K562 (cell line): ENCODE measurements around the gene DPEP1. TPM values are rescaled to one million over a fixed set of nuclear protein-coding genes. Genes with fewer than 3 reads are reported as not detected.

Experiments
- BCOR ChIP-seq: fragments of 450-650 bp; IDR thresholded peaks from 2 replicates; pipeline ENCODE4 v1.6.1; 2016
- ESRRA ChIP-seq: fragments of 450-650 bp; IDR thresholded peaks from 2 replicates; pipeline ENCODE4 v1.6.1; 2014; ENCODE audit warnings: low read depth, mild to moderate bottlenecking, moderate library complexity, borderline replicate concordance
- FOSL1 ChIP-seq: fragments of 200-800 bp; sonication (Bioruptor generic); conservative IDR thresholded peaks from 2 replicates; pipeline ENCODE4 v1.6.1; 2016; ENCODE audit warnings: missing genetic modification characterization, missing compliant biosample characterization
- GABPA ChIP-seq: fragments of 200-800 bp; sonication (Bioruptor generic); conservative IDR thresholded peaks from 2 replicates; pipeline ENCODE4 v1.6.1; 2016; ENCODE audit warnings: low read depth, missing genetic modification characterization, missing compliant biosample characterization
- HEY1 ChIP-seq: fragments of 250-450 bp; sonication (Bioruptor Pico); IDR thresholded peaks from 2 replicates; pipeline ENCODE4 v1.5.0; 2020; ENCODE audit warnings: mild to moderate bottlenecking, moderate library complexity, borderline replicate concordance
- MYNN ChIP-seq, 2 experiments: sonication (generic); formaldehyde crosslinking in 1 of 2; IDR thresholded peaks; 2 replicates each; pipeline versions ENCODE4 v1.5.0 to v1.6.1; 2016 to 2020; ENCODE audit warnings: antibody characterized with exemption in 1 of 2, missing genetic modification reagents in 1 of 2
- NFE2 ChIP-seq: IDR thresholded peaks from 2 replicates; pipeline ENCODE4 v1.6.1; 2014; ENCODE audit warnings: antibody characterized with exemption, low read depth
- POLR2B ChIP-seq: fragments of 450-650 bp; IDR thresholded peaks from 2 replicates; pipeline ENCODE4 v1.6.1; 2018; ENCODE audit warnings: low read depth; ENCODE audit not compliant: partially characterized antibody
- POU5F1 ChIP-seq: fragments of 150-350 bp; IDR thresholded peaks from 2 replicates; pipeline ENCODE4 v1.6.1; 2014; ENCODE audit warnings: borderline replicate concordance, low read length, low read depth, mild to moderate bottlenecking; ENCODE audit not compliant: partially characterized antibody
- SLC30A9 ChIP-seq: fragments of 250-450 bp; sonication (Bioruptor Pico); IDR thresholded peaks from 2 replicates; pipeline ENCODE4 v1.8.0; 2022; ENCODE audit warnings: mild to moderate bottlenecking, moderate library complexity
- SMC3 ChIP-seq: conservative IDR thresholded peaks from 2 replicates; pipeline ENCODE4 v1.6.1; 2011; ENCODE audit warnings: low read depth, low read length, improper control_type of control experiment; ENCODE audit not compliant: insufficient read depth
- YBX1 ChIP-seq: fragments of 450-650 bp; IDR thresholded peaks from 2 replicates; pipeline ENCODE4 v1.7.1; 2016; ENCODE audit warnings: mild to moderate bottlenecking
- ZNF140 ChIP-seq: fragments of 250-450 bp; sonication (Bioruptor Pico); IDR thresholded peaks from 2 replicates; pipeline ENCODE4 v1.8.0; 2021; ENCODE audit warnings: moderate library complexity, mild to moderate bottlenecking, inconsistent platforms
- ZNF232 ChIP-seq: sonication (generic); formaldehyde crosslinking; IDR thresholded peaks from 2 replicates; pipeline ENCODE4 v1.8.0; 2022; ENCODE audit warnings: mild to moderate bottlenecking, missing genetic modification reagents
- polyA plus RNA-seq, 8 experiments: library from polyadenylated mRNA; depleted of rRNA in 4 of 8; stranded (reverse) in 5 of 8; unstranded in 3 of 8; fragments of >200 nt; fragmentation: Nextera tagmentation in 2 of 8; fragmentation: Illumina TruSeq in 1 of 8; extraction: Ambion mirVana in 2 of 8; extraction: Trizol in 1 of 8; gene quantifications; 2 replicates each; pipeline versions ENCODE4 v1.2.1 to v1.2.3, GENCODE V29; 2011 to 2014; ENCODE audit warnings: inconsistent platforms in 1 of 8, missing spikeins in 1 of 8
- total RNA-seq, 7 experiments: library from RNA; depleted of rRNA in 6 of 7; stranded (reverse); fragments of >200 nt in 6 of 7; fragmentation: Illumina TruSeq in 2 of 7; extraction: Trizol in 2 of 7; gene quantifications; 2 replicates each; pipeline versions ENCODE4 v1.2.1 to v1.2.3, GENCODE V29; 2011 to 2021; ENCODE audit warnings: low replicate concordance in 1 of 7
- TF ChIP-seq, protein P1 (sequence below): fragments of 250-450 bp; sonication (Bioruptor Pico); IDR thresholded peaks from 2 replicates; pipeline ENCODE4 v1.5.0; 2020; ENCODE audit warnings: mild to moderate bottlenecking
- TF ChIP-seq, protein P2 (sequence below): fragments of 250-450 bp; sonication (Bioruptor Pico); IDR thresholded peaks from 2 replicates; pipeline ENCODE4 v1.5.0; 2021; ENCODE audit warnings: mild to moderate bottlenecking, moderate library complexity
- TF ChIP-seq, protein P3 (sequence below), 3 experiments: fragments of 200-800 bp in 1 of 3; sonication (Bioruptor generic) in 1 of 3; sonication (generic) in 1 of 3; formaldehyde crosslinking in 1 of 3; IDR thresholded peaks; 2 replicates each; pipeline versions ENCODE4 v1.6.1 to v1.8.0; 2016 to 2022; ENCODE audit warnings: mild to moderate bottlenecking in 2 of 3, missing compliant biosample characterization in 2 of 3, missing genetic modification characterization in 2 of 3, missing genetic modification reagents in 1 of 3
- TF ChIP-seq, protein P4 (sequence below): fragments of 450-650 bp; IDR thresholded peaks from 2 replicates; pipeline ENCODE4 v1.6.1; 2016; ENCODE audit warnings: borderline replicate concordance
- TF ChIP-seq, protein P5 (sequence below): sonication (generic); formaldehyde crosslinking; IDR thresholded peaks from 2 replicates; pipeline ENCODE4 v1.8.1; 2023; ENCODE audit warnings: mild to moderate bottlenecking, missing genetic modification reagents, moderate library complexity

DPEP1 gene
- total and polyA plus RNA-seq, 9 of the 15 experiments (the other 6 are each of a cell fraction or from before 2014, with no cell fraction given): 0.14 to 0.31 (median 0.20) TPM; not detected in 6

DNA sequence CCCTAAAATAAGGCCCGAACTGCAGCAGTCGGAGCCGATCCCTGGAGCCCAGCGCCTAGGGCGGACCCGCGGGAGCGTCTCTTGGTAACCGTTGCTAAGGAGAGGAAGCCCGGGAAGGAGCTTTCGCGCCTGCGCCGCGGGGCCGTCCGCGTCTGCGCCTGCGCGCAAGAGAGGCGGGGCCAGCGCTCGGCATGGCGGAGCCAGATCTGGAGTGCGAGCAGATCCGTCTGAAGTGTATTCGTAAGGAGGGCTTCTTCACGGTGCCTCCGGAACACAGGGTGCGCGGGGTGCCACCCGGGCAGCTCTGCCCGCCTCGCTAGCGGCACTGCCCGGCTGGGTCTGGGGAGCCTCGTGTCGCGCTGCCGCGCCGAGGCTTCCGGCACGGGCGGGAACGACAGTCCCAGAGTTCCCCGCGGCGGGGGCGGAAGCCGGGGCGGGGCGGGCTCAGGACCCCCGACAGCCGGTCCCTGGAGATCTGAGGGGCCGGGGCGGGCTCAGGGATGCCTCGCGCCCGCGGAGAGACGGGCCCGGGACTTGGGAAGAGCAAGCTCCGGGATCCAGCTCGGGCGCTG is 73.2 kb downstream of the DPEP1 start, which contains the start of gene CDK10 (continued):
- TF ChIP-seq, protein P1, sequence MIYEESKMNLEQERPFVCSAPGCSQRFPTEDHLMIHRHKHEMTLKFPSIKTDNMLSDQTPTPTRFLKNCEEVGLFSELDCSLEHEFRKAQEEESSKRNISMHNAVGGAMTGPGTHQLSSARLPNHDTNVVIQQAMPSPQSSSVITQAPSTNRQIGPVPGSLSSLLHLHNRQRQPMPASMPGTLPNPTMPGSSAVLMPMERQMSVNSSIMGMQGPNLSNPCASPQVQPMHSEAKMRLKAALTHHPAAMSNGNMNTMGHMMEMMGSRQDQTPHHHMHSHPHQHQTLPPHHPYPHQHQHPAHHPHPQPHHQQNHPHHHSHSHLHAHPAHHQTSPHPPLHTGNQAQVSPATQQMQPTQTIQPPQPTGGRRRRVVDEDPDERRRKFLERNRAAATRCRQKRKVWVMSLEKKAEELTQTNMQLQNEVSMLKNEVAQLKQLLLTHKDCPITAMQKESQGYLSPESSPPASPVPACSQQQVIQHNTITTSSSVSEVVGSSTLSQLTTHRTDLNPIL (CRISPR knock-in tag): no peak
- TF ChIP-seq, protein P2, sequence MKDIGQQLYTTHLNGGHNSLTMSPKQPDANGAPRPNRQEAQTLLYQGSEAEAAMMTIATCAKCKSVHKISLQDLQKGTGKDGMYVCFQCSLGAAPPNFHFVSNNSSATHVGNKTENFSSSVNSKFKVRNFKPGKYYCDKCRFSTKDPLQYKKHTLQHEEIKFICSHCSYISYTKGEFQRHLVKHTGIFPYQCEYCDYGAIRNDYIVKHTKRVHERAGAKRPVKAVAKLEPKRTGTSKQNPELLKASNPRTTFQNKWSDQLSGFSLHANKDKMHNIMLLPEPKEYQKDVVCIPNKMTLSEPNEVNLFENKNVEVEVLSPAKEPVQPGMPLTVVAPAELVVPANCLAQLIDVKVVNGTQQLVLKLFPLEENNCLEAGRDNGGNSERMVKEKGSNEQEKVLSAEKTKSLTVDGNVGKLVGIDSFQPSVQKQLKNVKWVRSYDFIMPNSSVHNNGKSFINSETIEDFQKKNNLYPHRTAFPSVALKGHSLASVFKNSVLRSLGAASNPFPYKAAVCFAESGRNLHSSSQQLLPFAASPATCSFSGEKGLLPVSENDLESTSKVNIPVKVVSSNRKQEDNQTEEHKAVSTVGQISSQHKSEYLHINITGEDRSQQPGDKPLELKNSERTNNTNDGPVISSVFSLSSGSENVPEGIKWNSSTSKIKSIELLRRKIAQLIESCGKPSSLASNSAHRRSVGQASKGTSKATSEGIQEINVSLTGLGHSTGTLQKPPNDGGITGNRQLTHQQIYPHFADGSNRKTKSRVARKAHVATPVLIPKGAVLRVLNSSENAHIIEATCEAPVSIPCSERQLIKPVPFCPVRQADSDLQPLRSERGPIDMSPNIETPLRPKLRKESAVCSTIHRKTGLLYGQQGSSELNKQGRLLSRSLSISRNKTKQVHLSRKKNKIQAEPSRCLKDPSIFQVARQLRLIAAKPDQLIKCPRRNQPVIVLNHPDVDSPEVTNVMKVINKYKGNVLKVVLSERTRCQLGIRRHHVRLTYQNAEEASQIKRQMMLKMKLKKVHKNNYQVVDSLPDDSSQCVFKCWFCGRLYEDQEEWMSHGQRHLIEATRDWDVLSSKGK (CRISPR knock-in tag): no peak
- TF ChIP-seq POU5F1: no peak
- no peak for TF ChIP-seq ESRRA
- TF ChIP-seq, protein P3, sequence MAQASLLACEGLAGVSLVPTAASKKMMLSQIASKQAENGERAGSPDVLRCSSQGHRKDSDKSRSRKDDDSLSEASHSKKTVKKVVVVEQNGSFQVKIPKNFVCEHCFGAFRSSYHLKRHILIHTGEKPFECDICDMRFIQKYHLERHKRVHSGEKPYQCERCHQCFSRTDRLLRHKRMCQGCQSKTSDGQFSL (CRISPR knock-in tag; IDR thresholded peaks at IDR 0.05): no peak
- TF ChIP-seq, protein P3 (tag; IDR thresholded peaks at IDR 0.05): no peak
- TF ChIP-seq ZNF232 (CRISPR knock-in tag): no peak
- TF ChIP-seq HEY1: no peak
- TF ChIP-seq FOSL1 (tag): no peak
- peak; percentile 99 for TF ChIP-seq MYNN (IDR thresholded peaks at IDR 0.05)
- TF ChIP-seq MYNN (CRISPR knock-in tag; IDR thresholded peaks at IDR 0.05): peak; percentile 90
- TF ChIP-seq NFE2: no peak
- peak; percentile 93 for TF ChIP-seq POLR2B
- TF ChIP-seq ZNF140 (CRISPR knock-in tag): no peak
- no peak for TF ChIP-seq SMC3
- TF ChIP-seq BCOR: no peak
- TF ChIP-seq, protein P4, sequence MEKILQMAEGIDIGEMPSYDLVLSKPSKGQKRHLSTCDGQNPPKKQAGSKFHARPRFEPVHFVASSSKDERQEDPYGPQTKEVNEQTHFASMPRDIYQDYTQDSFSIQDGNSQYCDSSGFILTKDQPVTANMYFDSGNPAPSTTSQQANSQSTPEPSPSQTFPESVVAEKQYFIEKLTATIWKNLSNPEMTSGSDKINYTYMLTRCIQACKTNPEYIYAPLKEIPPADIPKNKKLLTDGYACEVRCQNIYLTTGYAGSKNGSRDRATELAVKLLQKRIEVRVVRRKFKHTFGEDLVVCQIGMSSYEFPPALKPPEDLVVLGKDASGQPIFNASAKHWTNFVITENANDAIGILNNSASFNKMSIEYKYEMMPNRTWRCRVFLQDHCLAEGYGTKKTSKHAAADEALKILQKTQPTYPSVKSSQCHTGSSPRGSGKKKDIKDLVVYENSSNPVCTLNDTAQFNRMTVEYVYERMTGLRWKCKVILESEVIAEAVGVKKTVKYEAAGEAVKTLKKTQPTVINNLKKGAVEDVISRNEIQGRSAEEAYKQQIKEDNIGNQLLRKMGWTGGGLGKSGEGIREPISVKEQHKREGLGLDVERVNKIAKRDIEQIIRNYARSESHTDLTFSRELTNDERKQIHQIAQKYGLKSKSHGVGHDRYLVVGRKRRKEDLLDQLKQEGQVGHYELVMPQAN: peak; percentile 90
- TF ChIP-seq YBX1: no peak
- TF ChIP-seq, protein P5, sequence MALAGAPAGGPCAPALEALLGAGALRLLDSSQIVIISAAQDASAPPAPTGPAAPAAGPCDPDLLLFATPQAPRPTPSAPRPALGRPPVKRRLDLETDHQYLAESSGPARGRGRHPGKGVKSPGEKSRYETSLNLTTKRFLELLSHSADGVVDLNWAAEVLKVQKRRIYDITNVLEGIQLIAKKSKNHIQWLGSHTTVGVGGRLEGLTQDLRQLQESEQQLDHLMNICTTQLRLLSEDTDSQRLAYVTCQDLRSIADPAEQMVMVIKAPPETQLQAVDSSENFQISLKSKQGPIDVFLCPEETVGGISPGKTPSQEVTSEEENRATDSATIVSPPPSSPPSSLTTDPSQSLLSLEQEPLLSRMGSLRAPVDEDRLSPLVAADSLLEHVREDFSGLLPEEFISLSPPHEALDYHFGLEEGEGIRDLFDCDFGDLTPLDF (CRISPR knock-in tag): peak; percentile 92
- TF ChIP-seq GABPA (tag): peak; percentile 84
- no peak for TF ChIP-seq SLC30A9
